ENCODE results near the gene LIM2.

GRCh38 chr19:51372649-51373504 lies 14.9 kb downstream of the LIM2 start, which contains the start of gene NKG7:
- TF ChIP-seq POLR2AphosphoS5 (IDR thresholded peaks at IDR 0.05) (peak in 2 of 3 donors; percentile 53 to 73), CTCF (IDR thresholded peaks at IDR 0.05 in 8 of 11, conservative IDR thresholded peaks at IDR 0.05 in 3 of 11) (no peak)
